Immature natural killer cell (primary cell): ENCODE measurements around the gene DLD. TPM values are rescaled to one million over a fixed set of nuclear protein-coding genes. Genes with fewer than 3 reads are reported as not detected.
"Not testable (repeated sequence)": the region's sequence is repeated elsewhere in the genome, so short reads cannot be mapped to it uniquely, and the experiment has no call there.

ENCODE experiments used
- DNase-seq, 3 donors: peaks; one replicate each; pipeline ENCODE4 v3.0.0; 2022; ENCODE audit warnings: mixed read lengths in 1 of 3
- H3K27ac Mint-ChIP-seq, 6 donors: one replicate each; pipeline ENCODE4 v1.8.0; 2020; ENCODE audit warnings: mixed read lengths in 6 of 6, mild to moderate bottlenecking in 5 of 6, inconsistent platforms in 4 of 6, moderate library complexity in 3 of 6
- H3K27me3 Mint-ChIP-seq, 3 donors: one replicate each; pipeline ENCODE4 v1.8.0; 2020 to 2021; ENCODE audit warnings: low read depth in 3 of 3, mild to moderate bottlenecking in 3 of 3, mixed read lengths in 3 of 3, moderate library complexity in 3 of 3, inconsistent platforms in 1 of 3
- H3K36me3 Mint-ChIP-seq, 3 donors: one replicate each; pipeline ENCODE4 v1.8.0; 2020; ENCODE audit warnings: mixed read lengths in 3 of 3, inconsistent platforms in 2 of 3, mild to moderate bottlenecking in 2 of 3
- H3K4me1 Mint-ChIP-seq, 2 donors: one replicate each; pipeline ENCODE4 v1.8.0; 2020; ENCODE audit warnings: inconsistent platforms in 2 of 2, mild to moderate bottlenecking in 2 of 2, mixed read lengths in 2 of 2, moderate library complexity in 1 of 2
- H3K4me3 Mint-ChIP-seq, 5 donors: one replicate each; pipeline ENCODE4 v1.8.0; 2020; ENCODE audit warnings: mild to moderate bottlenecking in 5 of 5, mixed read lengths in 5 of 5, inconsistent platforms in 3 of 5, moderate library complexity in 3 of 5
- H3K9me3 Mint-ChIP-seq, 6 donors: one replicate each; pipeline ENCODE4 v1.8.0; 2020; ENCODE audit warnings: mild to moderate bottlenecking in 6 of 6, mixed read lengths in 6 of 6, inconsistent platforms in 4 of 6, moderate library complexity in 3 of 6
- polyA plus RNA-seq, 3 donors: library from polyadenylated mRNA; unstranded; fragments of 300-500 nt; fragmentation: Illumina TruSeq; gene quantifications; one replicate each; pipeline ENCODE4 v1.2.3, GENCODE V29; 2021

The DLD gene
- polyA plus RNA-seq, 3 donors from 2014 or later: 52.2 to 102 (median 61.8) TPM

- H3K27ac Mint-ChIP-seq: no peak overlapping the region
- H3K27me3 Mint-ChIP-seq: peaks cover 0 to 11% (median 3%) of the 10 kb centered on the region in 3 donors
- H3K4me3 Mint-ChIP-seq: no peak overlapping the region
- no peaks in the 10 kb centered on the region for H3K9me3 Mint-ChIP-seq
- DNase-seq: no peak
- H3K36me3 Mint-ChIP-seq: no peaks in the 10 kb centered on the region
- no peaks in the 10 kb centered on the region for H3K4me1 Mint-ChIP-seq
Measured at GRCh38 chr7:107948645-107949442, 57.9 kb downstream of the DLD start.

DNA sequence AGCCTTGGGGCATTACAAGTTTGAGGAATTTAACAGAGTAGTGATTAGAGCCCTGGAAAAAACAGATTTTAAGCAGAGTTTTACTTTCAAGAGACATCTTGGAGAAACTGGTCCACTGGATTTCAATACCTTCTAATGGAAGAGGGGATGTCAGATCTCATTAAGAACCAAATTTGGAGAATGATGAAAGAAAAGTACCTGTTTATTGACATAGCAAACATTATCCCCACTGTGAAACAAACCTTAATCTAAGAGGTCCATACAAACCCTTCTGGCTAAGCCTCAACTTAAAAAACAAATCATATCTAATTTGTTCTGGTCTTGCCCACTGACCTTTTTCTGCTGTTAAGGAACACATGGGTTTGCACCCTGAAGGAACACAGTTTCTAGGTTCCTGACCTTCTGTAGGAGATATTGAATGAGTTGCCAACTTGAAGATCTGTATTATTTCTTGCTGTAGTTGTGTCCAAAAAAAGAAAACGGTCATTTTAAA lies 58.5 kb downstream of the DLD start:
- Mint-ChIP-seq H3K36me3 (no peaks in the 10 kb centered on the region), H3K4me3 (no peak overlapping the region), H3K27ac (no peak overlapping the region)

GRCh38 chr7:107951172-107951787 lies 60.3 kb downstream of the DLD start:
- Mint-ChIP-seq H3K36me3 (no peaks in the 10 kb centered on the region), H3K4me1 (no peaks in the 10 kb centered on the region), H3K9me3 (no peaks in the 10 kb centered on the region), H3K27ac (no peak overlapping the region), H3K27me3 (peaks cover 0 to 17% (median 2%) of the 10 kb centered on the region in 3 donors), H3K4me3 (no peak overlapping the region)
- no peak for DNase-seq

More for the DNA sequence above, 58.5 kb downstream of the DLD start:
- DNase-seq: no peak
- Mint-ChIP-seq H3K9me3 (no peaks in the 10 kb centered on the region), H3K27me3 (peaks cover 0 to 11% (median 3%) of the 10 kb centered on the region in 3 donors), H3K4me1 (no peaks in the 10 kb centered on the region)

DNA sequence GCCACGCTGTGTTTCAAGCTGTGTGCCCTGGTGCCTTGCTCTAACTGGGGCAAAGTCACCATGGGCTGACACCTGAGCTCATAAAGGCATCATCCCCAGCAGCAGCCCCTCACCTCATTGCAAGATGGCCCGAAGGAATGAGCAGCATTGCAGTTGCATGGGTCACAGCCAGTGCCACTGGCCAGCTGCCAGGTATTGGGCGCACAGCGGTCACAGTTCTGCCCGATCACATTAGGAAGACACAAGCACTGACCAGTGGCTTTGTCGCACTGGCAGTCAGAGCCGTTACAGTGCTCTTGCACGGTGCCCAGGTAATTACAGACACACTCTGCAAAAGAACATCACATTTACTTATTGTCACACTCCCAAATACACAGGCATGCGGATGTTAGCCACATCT lies 60.9 kb downstream of the DLD start:
- no peaks in the 10 kb centered on the region for H3K9me3 Mint-ChIP-seq
- H3K36me3 Mint-ChIP-seq: no peaks in the 10 kb centered on the region
- no peak for DNase-seq
- no peaks in the 10 kb centered on the region for H3K4me1 Mint-ChIP-seq
- H3K27me3 Mint-ChIP-seq: peaks cover 0 to 17% (median 2%) of the 10 kb centered on the region in 3 donors
- no peak overlapping the region for H3K4me3 Mint-ChIP-seq
- no peak overlapping the region for H3K27ac Mint-ChIP-seq

DNA sequence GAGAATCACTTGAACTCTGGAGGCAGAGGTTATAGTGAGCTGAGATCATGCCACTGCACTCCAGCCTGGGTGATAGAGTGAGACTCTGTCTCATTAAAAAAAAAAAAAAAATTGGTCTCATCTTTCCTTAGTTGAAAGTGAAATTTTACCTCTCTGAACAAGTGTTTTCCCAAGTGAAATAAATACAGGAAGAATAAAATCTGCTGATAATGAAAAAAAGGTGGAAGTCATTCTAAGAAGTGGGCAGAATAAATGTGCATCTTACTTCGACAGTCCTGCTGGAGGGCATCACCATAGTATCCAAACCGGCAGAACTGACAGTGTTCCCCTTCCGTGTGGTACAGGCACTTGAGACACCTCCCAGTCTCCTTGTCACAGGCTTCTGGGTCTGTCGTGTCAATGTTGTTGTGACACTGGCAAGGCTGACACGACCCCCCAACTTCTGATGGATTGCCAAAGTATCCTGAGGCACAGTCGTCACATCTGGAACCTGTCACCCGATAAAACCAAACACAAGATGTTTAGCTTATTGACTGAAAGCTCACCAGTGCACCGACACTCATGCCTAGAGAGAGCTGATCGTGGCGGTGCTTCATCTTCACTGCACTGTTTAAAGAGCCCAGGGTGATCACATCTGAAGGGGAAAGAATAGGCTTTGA lies 62.4 kb downstream of the DLD start:
- Mint-ChIP-seq H3K36me3 (no peaks in the 10 kb centered on the region), H3K4me3 (no peak overlapping the region), H3K27me3 (peaks cover 0 to 17% (median 2%) of the 10 kb centered on the region in 3 donors), H3K27ac (no peak overlapping the region), H3K4me1 (no peaks in the 10 kb centered on the region), H3K9me3 (no peaks in the 10 kb centered on the region)
- DNase-seq: no peak

GRCh38 chr7:107953924-107954303 lies 62.9 kb downstream of the DLD start:
- Mint-ChIP-seq H3K9me3 (no peaks in the 10 kb centered on the region), H3K27ac (no peak overlapping the region), H3K4me1 (no peaks in the 10 kb centered on the region), H3K4me3 (no peak overlapping the region), H3K36me3 (no peaks in the 10 kb centered on the region), H3K27me3 (peaks cover 0 to 20% (median 2%) of the 10 kb centered on the region in 3 donors)
- no peak for DNase-seq

GRCh38 chr7:107955394-107955793 lies 64.4 kb downstream of the DLD start:
- Mint-ChIP-seq H3K9me3 (no peaks in the 10 kb centered on the region), H3K36me3 (no peaks in the 10 kb centered on the region), H3K27ac (no peak overlapping the region), H3K4me3 (no peak overlapping the region), H3K4me1 (no peaks in the 10 kb centered on the region), H3K27me3 (peaks cover 0 to 17% (median 2%) of the 10 kb centered on the region in 3 donors)
- DNase-seq: no peak

DNA sequence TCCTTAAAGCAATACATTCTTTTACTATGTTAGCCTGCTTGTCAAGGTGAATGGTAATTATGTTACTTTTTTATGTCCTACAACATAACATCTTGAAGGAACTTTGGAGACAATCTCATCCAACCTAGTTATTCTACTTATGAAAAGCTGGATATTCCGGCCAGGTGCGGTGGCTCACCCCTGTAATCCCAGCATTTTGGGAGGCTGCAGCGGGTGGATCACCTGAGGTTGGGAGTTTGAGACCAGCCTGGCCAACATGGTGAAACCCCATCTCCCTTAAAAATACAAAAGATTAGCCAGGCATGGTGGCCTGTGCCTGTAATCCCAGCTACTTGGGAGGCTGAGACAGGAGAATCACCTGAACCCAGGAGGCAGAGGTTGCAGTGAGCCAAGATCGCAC lies 66.0 kb downstream of the DLD start:
- H3K4me3 Mint-ChIP-seq, H3K27ac Mint-ChIP-seq, H3K9me3 Mint-ChIP-seq, H3K36me3 Mint-ChIP-seq, DNase-seq, H3K4me1 Mint-ChIP-seq: not testable (repeated sequence)
- peaks cover 0 to 10% (median 1%) of the 10 kb centered on the region in 3 donors for H3K27me3 Mint-ChIP-seq

- Mint-ChIP-seq H3K4me3 (no peak overlapping the region), H3K27me3 (peaks cover 0 to 10% (median 1%) of the 10 kb centered on the region in 3 donors)
Measured at GRCh38 chr7:107957436-107957835, 66.5 kb downstream of the DLD start.

DNA sequence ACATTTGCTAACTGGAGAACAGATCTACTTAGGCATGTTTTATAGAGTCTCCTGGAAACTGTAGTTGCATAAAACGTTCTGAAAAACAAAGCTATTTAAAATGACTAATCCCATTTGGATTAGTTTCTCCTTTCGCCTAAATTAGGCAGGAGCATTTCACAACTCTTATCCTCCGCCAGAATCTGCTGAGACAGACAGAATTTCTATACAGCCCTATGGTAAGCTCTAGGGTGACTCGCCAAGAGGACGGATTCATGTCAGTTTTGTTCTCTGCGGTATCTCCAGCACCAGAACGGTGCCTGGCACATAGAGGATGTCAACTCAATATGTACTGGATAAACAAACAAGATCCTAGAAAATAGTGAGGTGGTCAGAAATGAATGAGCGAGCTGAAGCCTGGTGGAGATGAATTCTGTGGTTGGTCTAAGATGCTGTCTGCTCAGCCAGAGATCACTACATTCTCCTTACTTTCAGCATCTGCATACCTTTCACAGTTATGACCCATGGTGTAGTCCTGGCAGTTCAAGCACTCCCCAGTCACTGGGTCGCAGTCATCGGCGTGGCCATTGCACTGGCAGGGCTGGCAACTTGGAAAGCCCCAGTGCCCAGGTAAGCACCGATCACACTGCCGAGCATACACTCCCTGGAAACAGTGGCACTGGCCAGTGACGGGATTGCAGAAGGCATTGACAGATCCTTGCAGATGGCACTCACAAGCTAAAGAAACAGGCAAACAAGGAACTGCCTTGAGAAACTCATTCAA lies 68.0 kb downstream of the DLD start:
- no peaks in the 10 kb centered on the region for H3K9me3 Mint-ChIP-seq
- H3K36me3 Mint-ChIP-seq: no peaks in the 10 kb centered on the region
- peaks cover 0 to 10% (median 1%) of the 10 kb centered on the region in 3 donors for H3K27me3 Mint-ChIP-seq
- H3K4me3 Mint-ChIP-seq: no peak overlapping the region
- no peak overlapping the region for H3K27ac Mint-ChIP-seq
- no peak for DNase-seq
- no peaks in the 10 kb centered on the region for H3K4me1 Mint-ChIP-seq

More at GRCh38 chr7:107957436-107957835, 66.5 kb downstream of the DLD start:
- Mint-ChIP-seq H3K36me3 (no peaks in the 10 kb centered on the region), H3K27ac (no peak overlapping the region), H3K9me3 (no peaks in the 10 kb centered on the region), H3K4me1 (no peaks in the 10 kb centered on the region)
- no peak for DNase-seq

DNA sequence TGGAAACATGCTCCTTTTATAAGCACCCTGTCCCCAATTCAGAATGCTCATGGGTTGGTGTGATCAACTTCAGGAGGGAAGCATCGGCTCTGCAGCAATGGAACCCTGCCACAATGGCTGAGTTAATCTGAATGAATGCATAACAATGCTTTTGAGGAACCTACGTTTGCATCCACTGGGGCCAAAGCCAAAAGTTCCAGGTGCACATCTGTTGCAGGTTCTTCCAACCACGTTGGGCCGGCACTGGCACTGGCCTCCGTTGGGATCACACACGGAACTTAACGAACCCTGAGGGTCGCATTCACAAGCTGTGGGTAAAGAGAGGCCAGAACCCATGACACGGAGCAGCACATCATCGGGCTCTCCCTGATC lies 68.5 kb downstream of the DLD start:
- Mint-ChIP-seq H3K4me3 (no peak overlapping the region), H3K4me1 (no peaks in the 10 kb centered on the region), H3K36me3 (no peaks in the 10 kb centered on the region), H3K9me3 (no peaks in the 10 kb centered on the region), H3K27me3 (peaks cover 0 to 10% (median 1%) of the 10 kb centered on the region in 3 donors), H3K27ac (no peak overlapping the region)
- DNase-seq: no peak

GRCh38 chr7:107960272-107960671 lies 69.3 kb downstream of the DLD start:
- no peak overlapping the region for H3K4me3 Mint-ChIP-seq
- no peaks in the 10 kb centered on the region for H3K36me3 Mint-ChIP-seq
- H3K27ac Mint-ChIP-seq: no peak overlapping the region

DNA sequence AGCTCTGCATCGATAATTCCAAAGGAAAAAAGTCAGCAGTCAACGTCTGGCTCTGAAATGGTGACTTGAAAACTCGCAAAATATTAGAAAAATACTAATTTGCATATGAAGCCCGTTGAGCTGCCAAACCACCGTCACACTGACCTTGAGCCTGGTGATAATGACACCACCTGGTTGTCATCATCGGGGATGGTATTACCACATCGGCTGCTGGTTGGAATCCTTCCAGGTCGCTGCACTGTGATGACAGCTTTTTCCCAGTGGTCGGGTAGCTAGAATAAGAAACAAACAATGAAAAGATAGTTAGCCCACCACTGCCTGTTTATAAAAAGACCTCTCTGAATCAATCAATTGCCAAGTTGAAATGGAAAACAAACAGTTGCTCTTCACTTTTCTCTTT lies 70.4 kb downstream of the DLD start:
- Mint-ChIP-seq H3K9me3 (no peaks in the 10 kb centered on the region), H3K27ac (no peak overlapping the region), H3K36me3 (no peaks in the 10 kb centered on the region), H3K27me3 (peaks cover 0 to 9% (median 1%) of the 10 kb centered on the region in 3 donors), H3K4me1 (no peaks in the 10 kb centered on the region), H3K4me3 (no peak overlapping the region)
- no peak for DNase-seq

More at GRCh38 chr7:107960272-107960671, 69.3 kb downstream of the DLD start:
- no peaks in the 10 kb centered on the region for H3K4me1 Mint-ChIP-seq
- peaks cover 0 to 14% (median 1%) of the 10 kb centered on the region in 3 donors for H3K27me3 Mint-ChIP-seq
- no peak for DNase-seq
- no peaks in the 10 kb centered on the region for H3K9me3 Mint-ChIP-seq
